ENCODE results near the gene SH2D3A.

SH2D3A gene

DNA sequence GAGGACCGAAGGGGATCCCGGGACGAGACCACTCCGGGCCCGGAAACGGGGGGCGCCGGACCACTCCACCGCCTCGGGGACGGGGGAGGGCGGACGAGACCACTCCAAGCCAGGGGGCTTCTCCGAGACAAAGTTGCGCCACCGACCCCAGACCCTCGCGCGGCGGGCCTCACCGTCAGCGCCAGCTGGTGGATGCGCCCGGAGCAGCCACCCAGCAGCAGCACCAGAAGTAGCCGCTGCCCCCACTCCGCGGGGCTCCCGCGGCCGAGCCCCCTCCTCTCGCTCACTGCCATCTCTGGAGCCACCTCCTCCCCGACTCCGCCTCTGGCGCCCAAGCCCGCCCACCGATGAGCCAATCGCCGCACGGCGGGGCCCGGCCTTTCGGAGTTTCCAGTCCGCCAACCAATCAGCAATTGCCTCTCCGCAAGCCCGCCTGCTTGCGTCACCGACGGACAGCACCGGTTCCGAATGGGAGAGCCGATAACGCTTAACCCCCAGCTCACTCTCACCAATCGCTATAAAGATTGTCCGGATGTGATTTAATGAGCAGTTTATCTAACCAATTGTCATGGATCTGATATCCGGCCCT lies 29.9 kb downstream of the SH2D3A start, which contains the start of gene GPR108 (continued):
- TF ChIP-seq ZNF184 (tag by site-specific recombination; IDR thresholded peaks at IDR 0.05) (no peak), OSR2 (tag by site-specific recombination; IDR thresholded peaks at IDR 0.05) (peak; percentile 73), ZNF350 (tag by site-specific recombination; IDR thresholded peaks at IDR 0.05) (no peak), KLF9 (tag by site-specific recombination; IDR thresholded peaks at IDR 0.05; ENCODE audit: low read depth) (peak; percentile 64), ZNF2 (tag by site-specific recombination; IDR thresholded peaks at IDR 0.05) (peak; percentile 91; the same call in 1 of the 2 replicates), ZNF311 (tag by site-specific recombination; IDR thresholded peaks at IDR 0.05; ENCODE audit: borderline replicate concordance) (no peak), ZNF324 (tag by site-specific recombination; IDR thresholded peaks at IDR 0.05) (peak; percentile 98), BCL11A (tag by site-specific recombination; IDR thresholded peaks at IDR 0.05; ENCODE audit: low read depth) (no peak), ZNF214 (tag by site-specific recombination; IDR thresholded peaks at IDR 0.05; ENCODE audit: borderline replicate concordance) (no peak), ZFP41 (tag by site-specific recombination; IDR thresholded peaks at IDR 0.05; ENCODE audit: borderline replicate concordance) (no peak), ZNF335 (tag by site-specific recombination; conservative IDR thresholded peaks at IDR 0.05) (peak; percentile 68), ZNF621 (tag by site-specific recombination; IDR thresholded peaks at IDR 0.05) (no peak), HOXC10 (CRISPR knock-in tag; IDR thresholded peaks at IDR 0.05) (no peak), SP7 (tag by site-specific recombination; IDR thresholded peaks at IDR 0.05) (peak; percentile 91), ZNF48 (tag by site-specific recombination; IDR thresholded peaks at IDR 0.05) (no peak), ZNF175 (tag by site-specific recombination; IDR thresholded peaks at IDR 0.05) (no peak), ZNF132 (tag by site-specific recombination; IDR thresholded peaks at IDR 0.05; ENCODE audit: borderline replicate concordance) (no peak), ZNF558 (tag by site-specific recombination; IDR thresholded peaks at IDR 0.05) (no peak), ZNF548 (tag by site-specific recombination; IDR thresholded peaks at IDR 0.05) (no peak), SCRT1 (tag by site-specific recombination; IDR thresholded peaks at IDR 0.05; ENCODE audit: borderline replicate concordance) (no peak), ZNF560 (tag by site-specific recombination; IDR thresholded peaks at IDR 0.05; ENCODE audit: borderline replicate concordance) (no peak)
- TF ChIP-seq, protein P1, sequence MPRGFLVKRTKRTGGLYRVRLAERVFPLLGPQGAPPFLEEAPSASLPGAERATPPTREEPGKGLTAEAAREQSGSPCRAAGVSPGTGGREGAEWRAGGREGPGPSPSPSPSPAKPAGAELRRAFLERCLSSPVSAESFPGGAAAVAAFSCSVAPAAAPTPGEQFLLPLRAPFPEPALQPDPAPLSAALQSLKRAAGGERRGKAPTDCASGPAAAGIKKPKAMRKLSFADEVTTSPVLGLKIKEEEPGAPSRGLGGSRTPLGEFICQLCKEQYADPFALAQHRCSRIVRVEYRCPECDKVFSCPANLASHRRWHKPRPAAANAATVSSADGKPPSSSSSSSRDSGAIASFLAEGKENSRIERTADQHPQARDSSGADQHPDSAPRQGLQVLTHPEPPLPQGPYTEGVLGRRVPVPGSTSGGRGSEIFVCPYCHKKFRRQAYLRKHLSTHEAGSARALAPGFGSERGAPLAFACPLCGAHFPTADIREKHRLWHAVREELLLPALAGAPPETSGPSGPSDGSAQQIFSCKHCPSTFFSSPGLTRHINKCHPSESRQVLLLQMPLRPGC (tag by site-specific recombination; IDR thresholded peaks at IDR 0.05): peak; percentile 93
- TF ChIP-seq, protein P2, sequence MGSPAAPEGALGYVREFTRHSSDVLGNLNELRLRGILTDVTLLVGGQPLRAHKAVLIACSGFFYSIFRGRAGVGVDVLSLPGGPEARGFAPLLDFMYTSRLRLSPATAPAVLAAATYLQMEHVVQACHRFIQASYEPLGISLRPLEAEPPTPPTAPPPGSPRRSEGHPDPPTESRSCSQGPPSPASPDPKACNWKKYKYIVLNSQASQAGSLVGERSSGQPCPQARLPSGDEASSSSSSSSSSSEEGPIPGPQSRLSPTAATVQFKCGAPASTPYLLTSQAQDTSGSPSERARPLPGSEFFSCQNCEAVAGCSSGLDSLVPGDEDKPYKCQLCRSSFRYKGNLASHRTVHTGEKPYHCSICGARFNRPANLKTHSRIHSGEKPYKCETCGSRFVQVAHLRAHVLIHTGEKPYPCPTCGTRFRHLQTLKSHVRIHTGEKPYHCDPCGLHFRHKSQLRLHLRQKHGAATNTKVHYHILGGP (tag by site-specific recombination; IDR thresholded peaks at IDR 0.05): no peak
- TF ChIP-seq, protein P3, sequence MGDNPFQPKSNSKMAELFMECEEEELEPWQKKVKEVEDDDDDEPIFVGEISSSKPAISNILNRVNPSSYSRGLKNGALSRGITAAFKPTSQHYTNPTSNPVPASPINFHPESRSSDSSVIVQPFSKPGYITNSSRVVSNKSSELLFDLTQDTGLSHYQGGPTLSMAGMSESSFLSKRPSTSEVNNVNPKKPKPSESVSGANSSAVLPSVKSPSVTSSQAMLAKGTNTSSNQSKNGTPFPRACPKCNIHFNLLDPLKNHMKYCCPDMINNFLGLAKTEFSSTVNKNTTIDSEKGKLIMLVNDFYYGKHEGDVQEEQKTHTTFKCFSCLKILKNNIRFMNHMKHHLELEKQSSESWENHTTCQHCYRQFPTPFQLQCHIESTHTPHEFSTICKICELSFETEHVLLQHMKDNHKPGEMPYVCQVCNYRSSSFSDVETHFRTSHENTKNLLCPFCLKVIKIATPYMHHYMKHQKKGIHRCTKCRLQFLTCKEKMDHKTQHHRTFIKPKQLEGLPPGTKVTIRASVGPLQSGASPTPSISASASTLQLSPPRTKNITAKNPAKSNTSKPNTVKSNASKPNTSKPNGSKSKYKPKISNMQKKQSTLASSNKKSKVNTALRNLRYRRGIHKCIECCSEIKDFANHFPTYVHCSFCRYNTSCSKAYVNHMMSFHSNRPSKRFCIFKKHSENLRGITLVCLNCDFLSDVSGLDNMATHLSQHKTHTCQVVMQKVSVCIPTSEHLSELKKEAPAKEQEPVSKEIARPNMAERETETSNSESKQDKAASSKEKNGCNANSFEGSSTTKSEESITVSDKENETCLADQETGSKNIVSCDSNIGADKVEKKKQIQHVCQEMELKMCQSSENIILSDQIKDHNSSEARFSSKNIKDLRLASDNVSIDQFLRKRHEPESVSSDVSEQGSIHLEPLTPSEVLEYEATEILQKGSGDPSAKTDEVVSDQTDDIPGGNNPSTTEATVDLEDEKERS (tag by site-specific recombination; IDR thresholded peaks at IDR 0.05): no peak
- TF ChIP-seq, protein P4, sequence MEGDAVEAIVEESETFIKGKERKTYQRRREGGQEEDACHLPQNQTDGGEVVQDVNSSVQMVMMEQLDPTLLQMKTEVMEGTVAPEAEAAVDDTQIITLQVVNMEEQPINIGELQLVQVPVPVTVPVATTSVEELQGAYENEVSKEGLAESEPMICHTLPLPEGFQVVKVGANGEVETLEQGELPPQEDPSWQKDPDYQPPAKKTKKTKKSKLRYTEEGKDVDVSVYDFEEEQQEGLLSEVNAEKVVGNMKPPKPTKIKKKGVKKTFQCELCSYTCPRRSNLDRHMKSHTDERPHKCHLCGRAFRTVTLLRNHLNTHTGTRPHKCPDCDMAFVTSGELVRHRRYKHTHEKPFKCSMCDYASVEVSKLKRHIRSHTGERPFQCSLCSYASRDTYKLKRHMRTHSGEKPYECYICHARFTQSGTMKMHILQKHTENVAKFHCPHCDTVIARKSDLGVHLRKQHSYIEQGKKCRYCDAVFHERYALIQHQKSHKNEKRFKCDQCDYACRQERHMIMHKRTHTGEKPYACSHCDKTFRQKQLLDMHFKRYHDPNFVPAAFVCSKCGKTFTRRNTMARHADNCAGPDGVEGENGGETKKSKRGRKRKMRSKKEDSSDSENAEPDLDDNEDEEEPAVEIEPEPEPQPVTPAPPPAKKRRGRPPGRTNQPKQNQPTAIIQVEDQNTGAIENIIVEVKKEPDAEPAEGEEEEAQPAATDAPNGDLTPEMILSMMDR (tag by site-specific recombination; IDR thresholded peaks at IDR 0.05): 0 out of 2 replicates have a peak, but pooled peaks have one; percentile 6
- TF ChIP-seq, protein P5, sequence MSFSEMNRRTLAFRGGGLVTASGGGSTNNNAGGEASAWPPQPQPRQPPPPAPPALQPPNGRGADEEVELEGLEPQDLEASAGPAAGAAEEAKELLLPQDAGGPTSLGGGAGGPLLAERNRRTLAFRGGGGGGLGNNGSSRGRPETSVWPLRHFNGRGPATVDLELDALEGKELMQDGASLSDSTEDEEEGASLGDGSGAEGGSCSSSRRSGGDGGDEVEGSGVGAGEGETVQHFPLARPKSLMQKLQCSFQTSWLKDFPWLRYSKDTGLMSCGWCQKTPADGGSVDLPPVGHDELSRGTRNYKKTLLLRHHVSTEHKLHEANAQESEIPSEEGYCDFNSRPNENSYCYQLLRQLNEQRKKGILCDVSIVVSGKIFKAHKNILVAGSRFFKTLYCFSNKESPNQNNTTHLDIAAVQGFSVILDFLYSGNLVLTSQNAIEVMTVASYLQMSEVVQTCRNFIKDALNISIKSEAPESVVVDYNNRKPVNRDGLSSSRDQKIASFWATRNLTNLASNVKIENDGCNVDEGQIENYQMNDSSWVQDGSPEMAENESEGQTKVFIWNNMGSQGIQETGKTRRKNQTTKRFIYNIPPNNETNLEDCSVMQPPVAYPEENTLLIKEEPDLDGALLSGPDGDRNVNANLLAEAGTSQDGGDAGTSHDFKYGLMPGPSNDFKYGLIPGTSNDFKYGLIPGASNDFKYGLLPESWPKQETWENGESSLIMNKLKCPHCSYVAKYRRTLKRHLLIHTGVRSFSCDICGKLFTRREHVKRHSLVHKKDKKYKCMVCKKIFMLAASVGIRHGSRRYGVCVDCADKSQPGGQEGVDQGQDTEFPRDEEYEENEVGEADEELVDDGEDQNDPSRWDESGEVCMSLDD (tag by site-specific recombination; IDR thresholded peaks at IDR 0.05): peak; percentile 97
- TF ChIP-seq, protein P6, sequence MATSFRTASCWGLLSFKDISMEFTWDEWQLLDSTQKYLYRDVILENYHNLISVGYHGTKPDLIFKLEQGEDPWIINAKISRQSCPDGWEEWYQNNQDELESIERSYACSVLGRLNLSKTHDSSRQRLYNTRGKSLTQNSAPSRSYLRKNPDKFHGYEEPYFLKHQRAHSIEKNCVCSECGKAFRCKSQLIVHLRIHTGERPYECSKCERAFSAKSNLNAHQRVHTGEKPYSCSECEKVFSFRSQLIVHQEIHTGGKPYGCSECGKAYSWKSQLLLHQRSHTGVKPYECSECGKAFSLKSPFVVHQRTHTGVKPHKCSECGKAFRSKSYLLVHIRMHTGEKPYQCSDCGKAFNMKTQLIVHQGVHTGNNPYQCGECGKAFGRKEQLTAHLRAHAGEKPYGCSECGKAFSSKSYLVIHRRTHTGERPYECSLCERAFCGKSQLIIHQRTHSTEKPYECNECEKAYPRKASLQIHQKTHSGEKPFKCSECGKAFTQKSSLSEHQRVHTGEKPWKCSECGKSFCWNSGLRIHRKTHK (tag by site-specific recombination; IDR thresholded peaks at IDR 0.05): no peak

Measured in HEK293 (cell line).